GM19239 (cell line): Measurements from ENCODE around the gene HOXC12.
A peak's percentile ranks its signal among the peaks of the same experiment; 100 is the strongest.

Experiments
- DNase-seq: peaks from one replicate; pipeline ENCODE4 v3.0.0; 2011; ENCODE audit warnings: low spot score; ENCODE audit not compliant: insufficient read length
- FAIRE-seq: peaks from 2 replicates; lab custom pipeline; 2011; peaks lifted over from hg19 to GRCh38; lab: Jason Lieb, UNC

Gene HOXC12

GRCh38 chr12:53980104-53980801 is 25.6 kb downstream of the HOXC12 start:
- DNase-seq (no peak), FAIRE-seq (no peak)

- FAIRE-seq = no peak
- DNase-seq = no peak
These were observed 26.2 kb downstream of the HOXC12 start for GRCh38 chr12:53980802-53981496.

GRCh38 chr12:53981634-53982565 is 27.2 kb downstream of the HOXC12 start:
- DNase-seq = no peak
- FAIRE-seq = no peak

- FAIRE-seq (no peak), DNase-seq (no peak)
These were observed 28.2 kb downstream of the HOXC12 start for GRCh38 chr12:53982648-53983567.

- DNase-seq = no peak
- FAIRE-seq = no peak
These were observed 28.9 kb downstream of the HOXC12 start for GRCh38 chr12:53983568-53983949.

GRCh38 chr12:53983950-53984572 is 29.4 kb downstream of the HOXC12 start:
- DNase-seq (no peak), FAIRE-seq (no peak)

- DNase-seq (peak; percentile 70), FAIRE-seq (peak; percentile 73)
These were observed 30.4 kb downstream of the HOXC12 start, which contains the start of gene HOXC10 for GRCh38 chr12:53984901-53985691. Gene HOXC10 (plus strand): TSS chr12:53985146. CDS start chr12:53985260, 114 bp downstream.

- FAIRE-seq = no peak
- no peak for DNase-seq
These were observed 30.9 kb downstream of the HOXC12 start for GRCh38 chr12:53985692-53985993.

GRCh38 chr12:53985994-53986685 is 31.4 kb downstream of the HOXC12 start:
- DNase-seq (no peak), FAIRE-seq (no peak)

- FAIRE-seq = no peak
- DNase-seq = no peak
These were observed 32.2 kb downstream of the HOXC12 start for GRCh38 chr12:53986686-53987483.

- FAIRE-seq (no peak), DNase-seq (no peak)
These were observed 33.1 kb downstream of the HOXC12 start for GRCh38 chr12:53987787-53988230.

GRCh38 chr12:53988541-53989226 is 34.0 kb downstream of the HOXC12 start:
- DNase-seq (no peak), FAIRE-seq (no peak)

GRCh38 chr12:53989227-53990113 is 34.8 kb downstream of the HOXC12 start:
- FAIRE-seq = peak; percentile 80
- no peak for DNase-seq

GRCh38 chr12:53990311-53991076 is 35.8 kb downstream of the HOXC12 start:
- FAIRE-seq = no peak

GRCh38 chr12:53991077-53991460 is 36.4 kb downstream of the HOXC12 start:
- FAIRE-seq (no peak), DNase-seq (no peak)

More at GRCh38 chr12:53990311-53991076, 35.8 kb downstream of the HOXC12 start:
- DNase-seq = no peak
